ENCODE results near the gene ZMAT5. TPM values are rescaled to one million over a fixed set of nuclear protein-coding genes. Genes with fewer than 3 reads are reported as not detected.

The ZMAT5 gene
- total RNA-seq, 1 experiment from 2014 or later = 16.0 TPM

GRCh38 chr22:29726106-29726505 lies 40.7 kb downstream of the ZMAT5 start:
- DNase-seq (ENCODE audit: low read depth, low spot score) (no peak), ATAC-seq (no peak)
- ChIA-PET RAD21 (ENCODE audit: low non-redundant PET in 1 of 2, low total read pairs in 2 of 2, uncharacterized antibody in 2 of 2, unreplicated experiment in 2 of 2) (no interaction called here), POLR2A (no interaction called here), CTCF (no interaction called here)
- no peaks in the 10 kb centered on the region for H3K36me3 ChIP-seq (ENCODE audit: control insufficient read depth in 1 of 2, insufficient read depth in 2 of 2, low read length in 2 of 2)
- H3K9me3 ChIP-seq (ENCODE audit: control insufficient read depth in 1 of 2, insufficient read depth in 1 of 2, low read depth in 1 of 2, low read length in 2 of 2) = no peaks in the 10 kb centered on the region
- no TSS peak for BruUV-seq (replicated peaks)
- no peaks in the 10 kb centered on the region for H3K9me2 ChIP-seq (ENCODE audit: insufficient read depth)
- no peak overlapping the region for H3K4me3 ChIP-seq (replicated peaks in 1 of 2; ENCODE audit: low read depth in 1 of 2, low read length in 2 of 2)
- no peaks in the 10 kb centered on the region for H3K27me3 ChIP-seq (ENCODE audit: insufficient read depth, low read length)
- no peak overlapping the region for H3K4me2 ChIP-seq (ENCODE audit: low read length)
- H4K20me1 ChIP-seq (ENCODE audit: insufficient read depth) = no peaks in the 10 kb centered on the region
- TF ChIP-seq SRF (IDR thresholded peaks at IDR 0.05; ENCODE audit: low read depth) (no peak), ZNF274 (IDR thresholded peaks at IDR 0.05; ENCODE audit: low read depth, low read length) (no peak), EGR1 (IDR thresholded peaks at IDR 0.05; ENCODE audit: low read depth) (no peak), EZH2phosphoT487 (IDR thresholded peaks at IDR 0.05; ENCODE audit: borderline replicate concordance) (no peak), RAD21 (IDR thresholded peaks at IDR 0.05; ENCODE audit: low read depth) (no peak), REST (IDR thresholded peaks at IDR 0.05; ENCODE audit: low read depth) (no peak), ELF1 (IDR thresholded peaks at IDR 0.05; ENCODE audit: borderline replicate concordance, low read depth) (no peak), YY1 (IDR thresholded peaks at IDR 0.05; ENCODE audit: extremely low read depth, insufficient replicate concordance, low read depth, low read length) (no peak), EZH2 (IDR thresholded peaks at IDR 0.05) (no peak), FOSL1 (IDR thresholded peaks at IDR 0.05; ENCODE audit: low read depth) (no peak), SP1 (IDR thresholded peaks at IDR 0.05; ENCODE audit: low read depth) (no peak), JUND (IDR thresholded peaks at IDR 0.05) (no peak), ATF3 (IDR thresholded peaks at IDR 0.05) (no peak), POLR2A (IDR thresholded peaks at IDR 0.05; ENCODE audit: borderline replicate concordance, extremely low read depth, insufficient read depth, insufficient read length) (no peak), CEBPB (IDR thresholded peaks at IDR 0.05; ENCODE audit: low read depth) (no peak), SIN3A (IDR thresholded peaks at IDR 0.05; ENCODE audit: low read depth) (no peak), ZFX (IDR thresholded peaks at IDR 0.05) (no peak), ZBTB33 (IDR thresholded peaks at IDR 0.05; ENCODE audit: extremely low read depth, insufficient replicate concordance, low read length) (no peak), CTCF (IDR thresholded peaks at IDR 0.05 in 2 of 3, conservative IDR thresholded peaks at IDR 0.05 in 1 of 3; ENCODE audit: borderline replicate concordance in 1 of 3, insufficient read depth in 1 of 3, low read depth in 2 of 3, low read length in 2 of 3) (no peak), TCF7L2 (IDR thresholded peaks at IDR 0.05; ENCODE audit: borderline replicate concordance, extremely low read depth, insufficient read depth, insufficient read length) (no peak)
- H3K79me2 ChIP-seq (ENCODE audit: insufficient read depth, low read length) = no peaks in the 10 kb centered on the region
- no peak overlapping the region for H3K27ac ChIP-seq (ENCODE audit: low read depth, low read length)
- intact Hi-C loops (cut with micrococcal nuclease) = no loop called here
- H2AFZ ChIP-seq (ENCODE audit: low read depth, low read length, poor library complexity, severe bottlenecking) = no peak overlapping the region
- peaks cover 0 to 11% of the 10 kb centered on the region in 2 experiments; a peak in 2 of 4 replicates for H3K4me1 ChIP-seq (ENCODE audit: control insufficient read depth in 1 of 2, insufficient read depth in 2 of 2, low read length in 2 of 2)
- H3K9ac ChIP-seq (ENCODE audit: low read length) = no peak overlapping the region
